Thoracic aorta (tissue), 2 donors: ENCODE results near the gene PLCXD3. TPM values are rescaled to one million over a fixed set of nuclear protein-coding genes. Genes with fewer than 3 reads are reported as not detected.

Source experiments
- ATAC-seq: fragments of 150-250 bp; one replicate; pipeline ENCODE4 v1.8.0; 2017; ENCODE audit warnings: low read depth; ENCODE audit not compliant: insufficient number of reproducible peaks, low FRiP score
- DNase-seq: peaks from one replicate; pipeline ENCODE4 v3.0.0-alpha.2; 2020; ENCODE audit warnings: low spot score
- H3K27ac ChIP-seq, 2 donors: fragments of 200-600 bp; sonication (generic); 1 replicate in 1 of 2; 2 replicates in 1 of 2; pipeline ENCODE4 v1.5.1; 2016; ENCODE audit warnings: mild to moderate bottlenecking in 2 of 2, moderate library complexity in 2 of 2
- H3K27me3 ChIP-seq: fragments of 200-600 bp; sonication (generic); replicated peaks from 2 replicates; pipeline ENCODE4 v1.6.0; 2016; ENCODE audit warnings: mild to moderate bottlenecking; ENCODE audit not compliant: insufficient read depth
- H3K36me3 ChIP-seq: fragments of 200-600 bp; sonication (generic); one replicate; pipeline ENCODE4 v1.5.1; 2016
- H3K4me1 ChIP-seq, 2 donors: fragments of 200-600 bp; sonication (generic); 1 replicate in 1 of 2; 2 replicates in 1 of 2; pipeline versions ENCODE4 v1.5.1 to v1.6.0; 2016; ENCODE audit warnings: low read depth in 2 of 2, mild to moderate bottlenecking in 1 of 2; ENCODE audit not compliant: control insufficient read depth in 1 of 2
- H3K4me3 ChIP-seq: fragments of 200-600 bp; sonication (generic); 2 replicates; pipeline ENCODE4 v1.5.1; 2016; ENCODE audit warnings: mild to moderate bottlenecking
- H3K9me3 ChIP-seq: fragments of 200-600 bp; sonication (generic); 2 replicates; pipeline ENCODE4 v1.5.1; 2016
- total RNA-seq, 2 donors: library from RNA; depleted of rRNA; stranded (reverse); fragments of >200 nt; gene quantifications; one replicate each; pipeline versions ENCODE4 v1.1.0 to v1.2.3, GENCODE V29; 2016
- TF ChIP-seq, protein P1 (sequence below): fragments of 200-600 bp; sonication (generic); IDR thresholded peaks from one replicate; pipeline ENCODE4 v1.5.1; 2019; ENCODE audit warnings: antibody characterized with exemption

The PLCXD3 gene
- total RNA-seq, 2 donors from 2014 or later: 4.3 to 5.9 TPM

DNA sequence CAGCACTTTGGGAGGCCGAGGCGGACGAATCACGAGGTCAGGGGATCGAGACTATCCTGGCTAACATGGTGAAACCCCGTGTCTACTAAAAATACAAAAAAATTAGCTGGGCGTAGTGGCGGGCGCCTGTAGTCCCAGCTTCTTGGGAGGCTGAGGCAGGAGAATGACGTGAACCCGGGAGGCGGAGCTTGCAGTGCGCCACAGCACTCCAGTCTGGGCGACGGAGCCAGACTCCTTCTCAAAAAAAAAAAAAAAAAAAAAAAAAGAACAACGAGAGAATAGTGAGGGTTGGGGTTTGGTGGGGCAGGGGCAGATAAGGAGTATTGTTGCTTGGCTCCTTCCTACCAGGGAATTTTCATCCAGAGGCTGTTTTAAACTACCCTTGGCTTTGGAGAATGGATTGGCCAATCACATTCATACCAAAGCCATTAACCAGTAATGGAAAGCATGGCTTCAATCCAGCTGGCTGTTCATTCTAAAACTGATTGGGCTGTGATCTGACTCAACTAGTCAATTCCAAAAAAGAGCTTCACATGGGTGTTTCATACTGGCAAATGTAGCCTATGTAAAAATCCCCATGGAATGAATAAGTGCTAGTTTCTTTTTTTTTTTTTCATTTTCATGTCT, 64.4 kb downstream of the PLCXD3 start:
- ATAC-seq (no peak), DNase-seq (no peak)
- TF ChIP-seq, protein P1, sequence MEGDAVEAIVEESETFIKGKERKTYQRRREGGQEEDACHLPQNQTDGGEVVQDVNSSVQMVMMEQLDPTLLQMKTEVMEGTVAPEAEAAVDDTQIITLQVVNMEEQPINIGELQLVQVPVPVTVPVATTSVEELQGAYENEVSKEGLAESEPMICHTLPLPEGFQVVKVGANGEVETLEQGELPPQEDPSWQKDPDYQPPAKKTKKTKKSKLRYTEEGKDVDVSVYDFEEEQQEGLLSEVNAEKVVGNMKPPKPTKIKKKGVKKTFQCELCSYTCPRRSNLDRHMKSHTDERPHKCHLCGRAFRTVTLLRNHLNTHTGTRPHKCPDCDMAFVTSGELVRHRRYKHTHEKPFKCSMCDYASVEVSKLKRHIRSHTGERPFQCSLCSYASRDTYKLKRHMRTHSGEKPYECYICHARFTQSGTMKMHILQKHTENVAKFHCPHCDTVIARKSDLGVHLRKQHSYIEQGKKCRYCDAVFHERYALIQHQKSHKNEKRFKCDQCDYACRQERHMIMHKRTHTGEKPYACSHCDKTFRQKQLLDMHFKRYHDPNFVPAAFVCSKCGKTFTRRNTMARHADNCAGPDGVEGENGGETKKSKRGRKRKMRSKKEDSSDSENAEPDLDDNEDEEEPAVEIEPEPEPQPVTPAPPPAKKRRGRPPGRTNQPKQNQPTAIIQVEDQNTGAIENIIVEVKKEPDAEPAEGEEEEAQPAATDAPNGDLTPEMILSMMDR: no peak
- H3K27me3 ChIP-seq: no peaks in the 10 kb centered on the region
- no peaks in the 10 kb centered on the region for H3K9me3 ChIP-seq
- H3K4me3 ChIP-seq: no peak overlapping the region
- H3K4me1 ChIP-seq: no peaks in the 10 kb centered on the region
- H3K27ac ChIP-seq: no peak overlapping the region
- no peaks in the 10 kb centered on the region for H3K36me3 ChIP-seq

DNA sequence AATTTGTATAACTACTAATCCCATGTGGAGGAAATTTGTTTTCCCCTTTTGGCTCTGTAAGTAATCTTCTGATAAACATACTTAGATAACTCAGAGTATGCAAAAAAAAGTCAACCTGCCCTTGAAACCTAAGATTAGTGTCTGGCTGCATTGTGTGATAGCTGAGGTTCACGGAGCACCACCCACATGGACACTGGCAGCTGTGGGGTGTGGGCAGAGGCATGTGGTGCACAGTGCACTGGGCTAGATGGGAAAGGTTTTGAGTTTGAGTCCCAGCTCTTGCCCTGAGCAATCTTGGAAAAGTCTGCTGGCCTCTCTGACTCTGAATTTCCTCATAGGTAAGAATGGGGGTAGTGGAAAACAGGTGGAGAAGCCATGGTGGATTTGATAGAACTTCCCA, 75.1 kb downstream of the PLCXD3 start:
- ATAC-seq: no peak
- no peak overlapping the region for H3K27ac ChIP-seq
- TF ChIP-seq, protein P1: no peak
- H3K27me3 ChIP-seq: no peaks in the 10 kb centered on the region
- H3K9me3 ChIP-seq: no peaks in the 10 kb centered on the region
- H3K4me3 ChIP-seq: no peak overlapping the region
- H3K36me3 ChIP-seq: no peaks in the 10 kb centered on the region
- no peaks in the 10 kb centered on the region for H3K4me1 ChIP-seq
- DNase-seq: no peak

DNA sequence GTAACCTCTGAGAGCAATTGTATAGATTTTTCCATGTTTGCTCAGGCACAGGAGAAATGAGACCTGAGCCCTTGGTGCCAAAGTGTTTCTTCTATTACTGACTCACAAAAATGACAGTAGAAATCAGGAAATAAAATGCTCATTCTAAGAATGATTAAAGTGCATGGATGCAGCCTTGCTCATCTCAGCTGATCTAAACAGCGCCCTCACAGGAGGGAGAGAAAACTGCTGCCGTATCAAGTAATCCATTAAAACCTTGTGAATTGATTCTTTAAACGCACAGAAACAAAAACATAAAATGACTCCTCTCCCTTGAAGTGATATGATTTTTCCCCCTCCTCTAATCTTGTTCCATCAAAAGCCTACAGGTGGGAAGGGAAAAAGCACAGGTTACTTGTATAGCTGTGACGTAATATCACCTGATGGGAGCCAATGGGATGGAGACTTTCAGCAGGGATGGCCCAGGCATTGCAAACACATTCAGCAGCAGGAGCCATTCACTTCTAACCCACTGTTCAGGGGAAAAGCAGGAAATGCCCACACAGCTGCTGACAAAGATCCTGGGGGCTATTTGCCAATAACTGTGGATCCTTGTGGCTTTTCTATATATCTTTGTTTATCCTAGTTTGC, 76.7 kb downstream of the PLCXD3 start:
- H3K4me1 ChIP-seq: no peaks in the 10 kb centered on the region
- no peak overlapping the region for H3K4me3 ChIP-seq
- TF ChIP-seq, protein P1: no peak
- H3K27ac ChIP-seq: no peak overlapping the region
- H3K27me3 ChIP-seq: no peaks in the 10 kb centered on the region
- no peaks in the 10 kb centered on the region for H3K36me3 ChIP-seq
- DNase-seq (no peak), ATAC-seq (no peak)
- H3K9me3 ChIP-seq: no peaks in the 10 kb centered on the region

DNA sequence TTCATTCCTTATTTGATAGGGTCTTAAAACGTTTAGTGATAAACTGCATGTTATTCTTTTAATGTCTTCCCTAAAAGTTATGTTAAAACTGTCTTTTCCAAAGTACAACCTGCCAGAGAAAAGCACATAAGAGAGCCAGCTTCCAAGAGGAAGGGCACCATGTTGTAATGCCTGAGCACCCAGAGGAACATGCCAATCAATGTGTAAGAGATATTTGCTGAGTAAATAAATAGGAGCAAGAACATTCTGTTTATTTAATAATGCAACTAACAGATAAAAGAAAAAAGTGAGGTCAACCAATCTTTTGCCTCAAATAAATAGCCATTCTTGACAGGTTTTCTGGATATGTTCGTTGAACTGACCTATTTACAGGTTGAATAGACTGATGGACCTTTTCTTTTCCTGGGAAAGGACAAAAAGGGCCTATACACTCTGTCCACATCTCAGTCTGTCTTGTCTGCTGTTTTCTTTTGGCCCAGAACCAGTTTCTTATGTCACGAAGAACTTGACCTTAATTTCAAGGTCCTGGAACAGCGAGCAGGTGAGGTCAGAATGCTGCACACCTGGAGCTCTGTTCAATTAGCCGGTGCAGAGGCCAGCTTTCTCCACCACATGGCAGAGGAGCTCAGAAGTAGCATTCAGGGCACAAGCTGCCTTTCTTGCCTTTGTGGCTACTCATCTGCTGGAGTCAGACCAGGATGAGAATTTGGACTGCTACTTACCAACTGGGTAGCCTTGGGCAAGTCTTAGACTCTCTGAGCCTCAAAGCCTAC, 77.7 kb downstream of the PLCXD3 start:
- Histone ChIP-seq H3K4me1 (no peaks in the 10 kb centered on the region), H3K4me3 (no peak overlapping the region), H3K27me3 (no peaks in the 10 kb centered on the region), H3K27ac (no peak overlapping the region), H3K36me3 (no peaks in the 10 kb centered on the region), H3K9me3 (no peaks in the 10 kb centered on the region)
- no peak for ATAC-seq
- DNase-seq: no peak
- TF ChIP-seq, protein P1: no peak

DNA sequence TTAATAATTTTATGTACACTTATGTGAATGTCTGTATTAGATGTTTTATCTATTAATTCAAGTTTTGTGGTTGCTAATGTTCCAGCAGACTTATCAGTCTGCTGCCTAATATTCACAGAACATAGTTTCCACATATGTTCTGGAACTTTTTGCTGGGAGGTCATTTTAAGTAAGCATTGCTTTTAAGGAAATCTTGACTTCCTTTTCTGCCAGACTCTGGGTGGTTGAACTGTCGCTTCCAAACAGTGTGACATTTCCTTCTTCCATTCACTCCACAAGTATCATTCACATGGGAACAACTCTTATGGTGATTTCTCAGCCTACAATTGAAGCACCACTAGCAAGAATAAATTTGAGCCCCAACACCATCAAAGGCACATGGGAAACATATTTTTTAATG, 82.9 kb downstream of the PLCXD3 start:
- Histone ChIP-seq H3K9me3 (no peaks in the 10 kb centered on the region), H3K36me3 (no peaks in the 10 kb centered on the region), H3K4me3 (no peak overlapping the region), H3K4me1 (no peaks in the 10 kb centered on the region), H3K27ac (no peak overlapping the region), H3K27me3 (no peaks in the 10 kb centered on the region)
- no peak for DNase-seq
- ATAC-seq: no peak
- TF ChIP-seq, protein P1: no peak
